ENCODE data around the gene SNRNP200.
A peak's percentile ranks its signal among the peaks of the same experiment; 100 is the strongest.
"Not testable (repeated sequence)": the region's sequence is repeated elsewhere in the genome, so short reads cannot be mapped to it uniquely, and the experiment has no call there.

Gene SNRNP200

DNA sequence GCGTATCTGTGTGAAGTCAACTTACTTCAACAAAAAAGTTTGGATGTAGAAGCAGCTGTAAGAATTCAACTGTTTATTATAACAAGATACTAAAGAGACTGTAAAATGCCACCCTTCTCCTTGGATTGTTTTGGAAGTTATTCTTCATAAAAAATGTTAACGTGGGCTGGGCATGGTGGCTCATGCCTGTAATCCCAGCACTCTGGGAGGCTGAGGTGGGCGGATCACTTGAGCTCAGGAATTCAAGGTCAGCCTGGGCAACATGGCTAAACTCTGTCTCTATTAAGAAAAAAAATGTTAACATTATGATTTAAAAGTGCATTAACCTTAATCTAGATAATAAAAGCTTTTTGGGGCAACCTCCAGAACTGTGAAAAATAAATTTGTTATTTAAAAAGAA, 31.6 kb downstream of the SNRNP200 start:
- no peak for DNase-seq

DNA sequence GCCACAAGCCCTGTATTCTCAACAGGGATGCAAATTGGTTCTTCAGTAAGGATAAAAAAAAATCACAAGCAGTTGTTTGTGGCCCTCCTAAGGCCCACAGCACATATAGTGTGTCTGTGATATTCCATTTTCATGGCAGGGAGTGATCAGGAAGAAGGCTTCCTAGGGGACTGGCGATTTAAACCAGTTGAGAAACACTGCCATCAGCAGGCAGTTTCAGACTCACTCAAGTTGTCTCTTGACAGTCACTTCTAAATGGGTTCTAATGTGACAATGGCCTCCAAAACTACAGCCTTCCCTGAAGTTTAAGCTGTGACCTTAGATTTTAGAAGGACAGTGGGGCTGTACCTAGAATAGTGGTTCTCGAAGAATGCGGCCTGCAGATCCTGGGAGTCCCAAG, 33.4 kb downstream of the SNRNP200 start:
- no peak for DNase-seq

DNA sequence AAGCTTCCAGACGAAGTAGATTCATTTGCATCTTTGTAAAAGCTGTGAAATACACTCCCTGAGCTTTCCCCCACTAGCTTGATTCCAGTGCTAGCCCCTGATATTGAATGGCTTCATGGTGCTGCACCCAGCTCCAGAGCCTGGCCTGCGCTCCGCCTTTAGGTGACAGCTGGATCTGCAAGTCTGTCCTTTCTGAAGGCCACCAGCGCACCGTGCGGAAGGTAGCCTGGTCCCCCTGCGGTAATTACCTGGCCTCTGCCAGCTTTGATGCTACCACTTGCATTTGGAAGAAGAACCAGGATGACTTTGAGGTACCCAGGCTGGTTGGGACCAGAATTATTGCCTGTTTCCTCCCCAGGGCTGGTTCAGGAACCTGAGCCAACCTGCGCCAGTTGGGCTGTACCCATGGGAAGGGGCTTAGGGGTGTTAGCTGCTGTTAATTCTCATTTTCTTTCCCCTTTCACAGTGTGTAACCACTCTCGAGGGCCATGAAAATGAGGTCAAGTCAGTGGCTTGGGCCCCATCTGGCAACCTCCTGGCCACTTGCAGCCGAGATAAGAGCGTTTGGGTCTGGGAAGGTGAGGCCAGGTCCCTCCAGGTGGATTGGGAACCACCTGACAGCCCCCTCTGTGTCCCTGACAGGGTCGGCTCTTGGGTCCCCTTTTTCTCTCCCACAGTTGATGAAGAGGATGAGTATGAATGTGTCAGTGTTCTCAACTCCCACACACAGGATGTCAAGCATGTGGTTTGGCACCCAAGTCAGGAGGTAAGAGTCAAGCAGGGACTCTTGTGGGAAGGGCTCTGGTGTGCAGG, 38.0 kb downstream of the SNRNP200 start:
- DNase-seq = peak; percentile 38 to 44

DNA sequence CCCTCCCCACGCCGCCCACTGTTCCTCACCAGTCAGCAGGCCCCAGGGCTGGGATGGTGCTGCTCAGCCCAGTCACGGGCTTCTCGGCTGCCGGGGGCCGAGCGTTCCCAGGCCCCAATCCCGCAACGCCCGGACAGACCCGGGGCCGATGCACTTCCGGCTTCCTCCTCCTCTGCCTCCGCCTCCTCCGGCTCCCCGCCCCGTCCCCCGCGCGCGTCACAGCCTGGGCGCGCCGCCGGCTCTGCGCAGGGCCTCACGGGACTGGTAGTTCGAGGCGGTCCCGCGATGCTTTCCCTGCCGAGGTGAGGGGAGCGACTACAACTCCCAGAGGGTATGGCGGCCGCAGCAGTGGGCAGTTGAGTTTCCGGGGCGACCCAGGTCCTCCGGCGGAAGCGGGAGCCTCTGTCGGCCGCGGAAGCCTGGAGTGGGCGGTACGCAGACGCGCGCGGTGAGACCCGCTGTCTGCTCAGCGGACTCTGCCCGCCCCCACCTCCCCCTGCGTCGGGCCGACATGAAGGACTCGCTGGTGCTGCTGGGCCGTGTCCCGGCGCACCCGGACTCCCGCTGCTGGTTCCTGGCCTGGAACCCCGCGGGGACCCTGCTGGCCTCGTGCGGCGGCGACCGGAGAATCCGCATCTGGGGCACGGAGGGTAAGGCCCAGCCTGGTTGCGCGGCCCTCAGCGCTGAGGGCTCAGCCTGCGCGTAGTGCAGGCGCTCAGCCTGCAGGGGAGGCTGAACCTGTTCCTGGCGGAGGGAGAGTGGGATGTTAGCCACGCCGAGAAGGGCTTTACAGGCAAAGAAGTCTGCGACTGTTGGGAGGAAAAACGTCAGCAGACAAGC, 39.3 kb downstream of the SNRNP200 start, which contains the start of the genes CIAO1 and TMEM127:
Gene CIAO1, plus strand, starts transcription at position 386 of the 840 bp plus-strand sequence. Its CDS starts 126 bp downstream, at position 512.
Gene TMEM127, minus strand, starts transcription at position 158 of the 840 bp plus-strand sequence. CDS start 616 bp downstream, outside the sequence.
- DNase-seq = peak; percentile 96 to 99

DNA sequence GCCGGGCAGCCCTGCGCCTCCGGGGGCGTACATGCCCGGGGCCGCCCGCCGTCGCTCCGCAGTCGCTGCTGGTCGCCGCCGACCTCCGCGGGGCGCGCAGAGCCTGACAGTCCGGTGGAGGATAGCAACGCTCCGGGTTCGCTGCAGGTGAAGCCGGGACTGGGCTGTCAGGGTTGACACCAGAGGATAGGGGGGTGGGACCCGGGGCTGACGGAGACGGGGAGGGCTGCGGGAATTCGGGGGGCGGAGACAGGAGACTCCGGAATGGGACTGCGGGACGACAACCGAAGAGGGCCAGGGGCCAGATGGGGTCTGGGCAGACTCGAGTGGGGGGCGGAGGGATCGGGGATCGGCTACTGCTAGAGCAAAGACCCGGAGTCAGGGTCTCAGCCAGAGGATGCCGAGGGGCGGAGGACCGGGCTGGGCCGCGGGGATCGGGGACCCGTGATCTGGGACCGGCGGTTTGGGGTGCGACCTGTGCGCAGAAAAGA, 40.0 kb downstream of the SNRNP200 start:
- peak in 1 of 2 experiments; percentile 24 for DNase-seq

DNA sequence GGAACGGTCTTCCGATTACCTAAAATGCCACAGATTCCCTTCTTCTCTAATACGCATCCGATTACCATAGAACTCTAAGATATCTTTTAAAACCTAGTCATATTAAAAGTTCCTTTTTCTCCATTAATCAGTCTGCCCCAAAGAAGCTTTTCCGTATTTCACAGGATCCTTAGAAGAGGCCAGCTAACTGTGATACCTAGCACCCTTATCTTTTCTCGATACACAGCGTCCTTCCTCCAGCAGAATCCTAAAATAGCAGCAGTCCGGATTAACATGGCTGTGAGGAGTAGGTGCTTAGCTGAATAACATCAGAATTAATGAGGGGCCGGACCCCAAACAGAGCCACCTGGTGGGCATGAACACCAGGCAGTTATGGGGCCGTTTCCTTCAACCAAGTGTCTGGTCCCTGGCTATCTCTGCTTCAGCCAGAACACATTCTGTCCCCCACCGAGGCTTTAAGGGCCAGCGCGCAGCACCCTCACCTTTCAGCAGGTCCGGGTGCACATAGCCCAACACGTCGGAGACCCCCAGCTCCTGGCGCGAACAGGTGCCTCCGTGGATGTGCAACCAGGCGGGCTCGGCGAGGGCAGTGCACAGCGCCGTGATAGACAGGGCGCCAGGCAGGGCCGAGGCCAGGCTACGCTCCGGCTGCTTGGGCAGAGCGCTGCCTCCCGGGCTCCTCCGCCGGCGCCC, 40.5 kb downstream of the SNRNP200 start:
- no peak for DNase-seq

DNA sequence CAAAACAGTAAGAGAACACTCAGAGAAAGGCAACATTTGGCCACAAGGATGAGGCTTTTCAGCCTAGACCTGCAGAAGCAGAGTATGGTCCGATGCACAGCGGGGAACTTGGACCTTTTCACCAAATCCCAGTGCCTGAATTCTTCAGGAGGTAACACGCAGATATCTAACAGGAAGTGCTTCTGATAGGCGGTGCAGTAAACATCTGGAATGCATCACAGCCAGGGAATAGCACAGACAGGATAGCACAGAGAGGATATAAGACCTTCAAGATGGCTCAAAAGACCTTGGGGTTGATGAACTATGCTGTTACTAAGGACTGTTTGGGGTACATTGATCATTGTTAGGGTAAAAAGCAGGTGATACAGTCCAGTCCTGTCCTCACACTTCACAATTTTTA, 41.3 kb downstream of the SNRNP200 start:
- no peak for DNase-seq

DNA sequence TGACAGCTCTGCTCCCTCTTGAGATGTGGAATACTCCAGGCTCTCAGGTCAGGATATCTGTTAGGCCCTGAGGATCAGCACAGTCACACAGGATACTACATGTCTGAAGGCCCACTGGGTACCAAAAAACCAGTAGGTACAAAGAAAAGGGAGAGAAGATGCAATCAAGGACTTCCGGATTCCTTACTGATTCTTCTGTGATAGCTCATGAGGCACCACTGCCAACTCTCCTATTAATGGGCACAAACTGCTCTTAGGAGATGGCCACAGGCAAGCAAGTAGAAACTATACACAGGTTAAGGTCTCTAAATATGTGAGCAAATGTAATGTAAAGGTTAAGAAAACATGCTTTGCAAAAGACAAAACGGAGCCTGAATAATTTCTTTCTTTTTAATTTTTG, 43.0 kb downstream of the SNRNP200 start:
- DNase-seq = no peak

DNA sequence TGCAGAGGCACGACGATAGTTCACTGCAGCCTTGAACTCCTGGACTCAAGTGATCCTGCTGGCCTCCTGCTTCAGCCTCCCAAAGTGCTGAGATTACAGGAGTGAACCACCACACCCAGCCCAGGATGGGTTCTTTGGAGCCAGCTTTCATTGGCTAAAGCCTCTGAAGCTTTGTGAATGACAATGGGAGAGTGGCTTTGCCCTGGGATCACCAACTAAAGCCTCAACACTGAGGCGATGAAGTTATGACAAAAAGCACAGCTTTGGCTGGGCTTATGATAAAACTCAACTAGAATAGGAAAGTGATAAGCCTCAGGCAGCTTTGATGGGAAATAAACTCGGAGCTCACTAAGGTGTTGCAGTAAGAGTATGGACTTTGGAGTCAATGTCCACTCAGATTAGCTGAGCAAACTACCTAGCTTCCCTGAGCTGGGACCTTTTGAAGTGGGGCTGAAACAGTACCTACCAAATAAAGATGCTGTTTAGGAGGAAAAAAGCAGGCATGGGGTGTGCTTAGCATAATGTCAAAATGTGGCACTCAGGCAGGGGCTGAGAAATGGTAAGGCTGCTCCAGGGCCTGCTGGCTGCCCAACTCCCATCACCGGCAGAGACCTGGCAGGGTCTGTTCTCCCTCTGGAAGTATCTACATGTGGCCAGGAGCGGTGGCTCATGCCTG, 43.9 kb downstream of the SNRNP200 start:
- DNase-seq = no peak

DNA sequence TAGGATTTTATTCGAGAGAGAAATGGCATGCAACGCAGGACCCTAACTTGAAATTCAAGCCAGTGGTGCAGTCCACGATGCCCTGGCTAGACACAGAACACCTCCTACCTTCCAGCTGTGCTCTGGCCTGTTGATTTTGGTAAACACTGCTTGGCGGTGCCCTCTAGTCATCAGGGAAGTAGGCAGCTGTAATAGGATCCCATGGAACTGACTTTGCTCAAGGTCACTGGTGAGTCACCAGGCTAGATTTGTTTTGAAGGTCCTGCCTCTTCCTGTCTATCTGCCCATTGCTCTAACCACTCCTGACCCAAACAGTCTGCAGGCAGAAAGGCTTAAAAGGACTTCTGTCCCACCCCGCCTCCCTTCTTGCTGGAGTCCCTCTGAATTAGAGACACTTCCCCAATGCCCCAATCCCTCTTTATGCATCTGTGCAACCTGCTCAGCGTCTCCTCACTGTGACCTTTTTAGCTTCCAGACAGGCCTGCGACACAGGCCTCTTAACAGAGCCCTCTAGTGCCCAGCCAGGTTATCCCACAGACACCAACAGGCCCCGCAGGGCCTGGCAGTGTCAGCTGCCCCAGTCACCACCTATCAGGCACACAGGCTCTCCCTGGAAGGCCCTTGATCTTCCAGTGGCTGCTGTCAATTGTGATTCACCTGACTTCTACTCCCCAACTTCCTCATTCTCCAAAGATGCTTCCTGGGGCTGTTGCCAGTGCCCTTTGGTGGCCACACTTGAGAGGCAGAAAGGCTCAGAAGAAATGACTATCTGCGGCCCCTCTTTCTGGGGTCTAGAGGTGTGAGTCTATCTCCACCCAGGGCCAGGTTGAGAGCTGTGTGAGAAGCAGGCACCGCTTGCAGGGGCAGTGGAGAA, 44.7 kb downstream of the SNRNP200 start:
- DNase-seq = peak in 1 of 2 experiments; percentile 11

DNA sequence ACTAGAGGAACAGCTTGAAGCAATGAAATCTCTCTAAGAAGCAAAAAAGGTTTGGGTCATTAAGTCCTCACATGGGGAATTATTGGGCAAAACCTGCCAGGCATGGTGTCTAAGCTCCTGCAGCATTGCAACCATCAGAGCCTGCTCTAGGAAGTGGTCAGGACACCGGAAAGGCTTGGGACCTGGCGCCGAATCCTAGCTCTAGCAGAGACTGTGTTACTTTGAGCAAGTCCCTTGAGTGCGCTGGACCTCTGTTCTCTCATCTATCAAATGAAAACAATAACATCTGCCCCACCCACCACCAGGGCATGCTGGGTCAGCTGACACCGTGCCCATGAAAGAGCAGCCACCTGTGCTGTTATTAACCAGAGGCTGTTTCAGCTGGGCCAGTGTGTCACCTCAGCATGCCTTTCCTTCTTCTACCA, 45.8 kb downstream of the SNRNP200 start:
- no peak for DNase-seq

DNA sequence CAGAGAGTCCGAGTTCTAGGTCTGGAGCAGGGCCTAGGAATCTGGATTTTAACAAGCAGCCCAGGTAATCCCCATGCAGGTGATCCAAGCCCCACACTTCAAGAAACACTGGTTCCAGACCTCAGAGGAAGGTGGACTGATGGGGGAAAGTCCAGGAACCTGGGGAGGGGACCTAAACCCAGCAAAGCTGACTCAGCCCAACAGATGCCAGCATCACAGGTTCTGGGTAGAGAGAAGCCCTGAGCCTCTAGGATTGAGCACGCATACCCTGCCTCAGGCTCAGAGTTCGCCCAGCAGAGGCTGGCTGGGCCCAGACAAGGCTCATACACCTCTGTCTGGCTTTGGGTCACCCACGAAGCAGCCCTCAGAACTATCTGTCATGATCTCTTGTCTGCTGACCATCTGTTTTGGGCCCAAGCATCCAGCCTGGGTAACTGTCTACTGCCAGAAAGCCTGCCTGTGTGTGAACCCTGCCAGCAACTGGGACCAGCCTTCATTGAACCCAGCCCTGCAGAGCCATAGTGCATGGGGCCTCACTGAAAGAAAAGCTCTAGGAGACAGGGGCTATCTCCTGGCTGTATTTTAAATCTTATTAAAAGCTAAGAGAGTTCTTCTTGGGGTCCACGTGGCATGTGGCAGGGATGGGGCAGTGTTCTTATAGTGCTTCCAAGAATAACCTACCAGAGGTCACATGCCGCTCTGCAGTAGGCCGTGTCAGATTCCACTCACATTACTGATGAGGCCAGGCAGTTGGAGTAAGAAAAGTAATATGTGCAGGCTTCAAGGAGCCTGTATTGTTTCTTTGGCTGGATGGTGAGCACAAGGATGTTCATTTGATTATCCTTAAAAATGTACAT, 47.0 kb downstream of the SNRNP200 start:
- no peak for DNase-seq

DNA sequence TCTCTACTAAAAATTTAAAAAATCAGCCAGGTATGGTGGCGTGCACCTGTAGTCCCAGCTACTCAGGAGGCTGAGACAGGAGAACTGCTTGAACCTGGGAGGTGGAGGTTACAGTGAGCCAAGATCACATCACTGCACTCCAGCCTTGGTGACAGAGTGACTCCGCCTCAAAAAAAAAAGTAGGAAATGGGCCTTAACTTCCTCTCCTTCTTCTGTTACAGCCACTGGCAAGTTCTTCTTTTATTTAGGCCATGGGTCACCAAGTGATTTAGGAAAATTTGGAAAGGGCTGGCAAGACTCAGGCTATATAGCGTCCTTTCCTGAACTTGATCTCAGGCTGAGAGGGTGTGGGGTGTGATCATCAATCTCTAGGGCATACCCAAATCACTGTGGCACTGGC, 47.6 kb downstream of the SNRNP200 start:
- not testable (repeated sequence) for DNase-seq

DNA sequence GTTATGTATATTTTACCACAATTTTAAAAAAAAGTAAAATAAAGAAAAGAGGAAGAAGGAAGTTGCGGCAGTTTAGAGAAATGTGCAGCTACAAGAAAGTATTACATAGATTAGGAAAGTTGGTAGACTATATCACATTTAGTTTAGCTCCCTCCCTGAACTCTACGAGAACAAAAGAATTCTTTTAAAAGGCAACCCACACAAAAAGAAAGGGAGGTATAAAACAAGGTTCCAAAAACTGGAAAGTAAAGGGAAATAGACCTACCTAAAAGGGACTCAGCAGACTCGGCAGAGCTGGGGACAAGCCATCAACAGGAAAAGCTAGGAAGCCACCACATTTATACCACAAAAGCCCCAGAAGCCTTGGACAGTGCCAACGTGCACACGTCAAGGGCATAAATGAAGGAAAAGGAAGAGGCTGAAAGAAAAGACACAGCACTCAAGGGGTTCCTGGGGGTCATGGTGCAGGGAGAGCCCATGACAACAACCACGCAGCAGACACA, 48.7 kb downstream of the SNRNP200 start:
- DNase-seq = no peak

DNA sequence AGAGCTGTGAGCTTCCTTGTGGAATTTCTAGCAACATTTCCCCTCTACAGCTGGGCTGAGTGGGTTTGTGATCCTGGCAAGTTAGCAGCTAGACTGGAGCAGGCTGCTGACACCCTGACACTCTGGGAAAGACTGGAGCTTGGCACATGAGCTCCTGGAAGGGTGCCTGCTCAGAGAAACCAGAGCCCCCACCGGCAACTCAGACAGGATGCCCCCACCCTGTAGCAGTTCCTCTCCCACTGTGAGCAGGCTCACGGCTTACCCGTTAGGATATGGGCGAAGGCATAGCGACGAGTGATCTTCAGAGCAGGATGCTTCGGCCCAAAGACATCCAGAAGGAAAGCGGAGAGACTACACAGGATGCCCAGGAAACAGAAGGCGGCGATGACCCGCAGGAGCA, 50.8 kb downstream of the SNRNP200 start:
- DNase-seq = no peak

DNA sequence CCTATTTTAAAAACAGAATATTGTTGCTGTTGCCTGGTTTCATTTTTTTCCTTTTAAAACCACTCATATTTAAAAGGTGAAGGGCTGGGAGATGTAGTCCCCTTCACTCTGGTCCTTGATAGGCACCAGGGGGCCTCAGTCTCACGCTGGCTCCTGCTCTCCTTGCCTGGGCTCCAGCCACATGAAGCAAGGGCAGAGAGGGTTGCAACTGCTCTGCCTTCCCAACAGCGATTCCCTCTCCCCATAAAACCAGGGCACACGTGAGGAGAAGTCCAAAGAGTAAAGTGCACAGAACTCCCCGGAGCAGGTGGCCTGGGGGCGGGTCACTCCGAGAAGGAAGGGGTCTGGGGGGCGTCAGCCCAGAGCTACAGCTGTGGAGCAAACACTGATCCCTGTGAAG, 52.3 kb downstream of the SNRNP200 start:
- no peak for DNase-seq

DNA sequence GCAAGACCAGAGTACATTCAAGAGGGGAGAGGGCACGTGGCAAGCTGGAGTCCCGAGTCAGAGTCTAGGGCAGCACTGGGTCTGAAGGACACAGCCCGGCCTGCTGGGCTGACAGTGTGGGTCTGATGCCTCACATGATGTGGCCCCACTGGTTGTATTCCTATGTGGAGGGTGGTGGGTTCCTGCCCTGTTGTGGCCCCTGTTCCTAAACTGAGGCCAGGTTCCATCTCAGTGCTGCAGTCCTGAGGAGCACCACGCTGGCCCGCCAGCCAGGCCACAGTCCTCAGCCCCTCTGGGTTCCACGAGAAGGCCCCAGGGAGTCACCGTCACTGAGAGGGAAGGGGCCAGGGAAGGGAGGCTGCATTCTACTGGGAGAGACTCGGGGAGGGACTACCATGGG, 52.8 kb downstream of the SNRNP200 start:
- no peak for DNase-seq

DNA sequence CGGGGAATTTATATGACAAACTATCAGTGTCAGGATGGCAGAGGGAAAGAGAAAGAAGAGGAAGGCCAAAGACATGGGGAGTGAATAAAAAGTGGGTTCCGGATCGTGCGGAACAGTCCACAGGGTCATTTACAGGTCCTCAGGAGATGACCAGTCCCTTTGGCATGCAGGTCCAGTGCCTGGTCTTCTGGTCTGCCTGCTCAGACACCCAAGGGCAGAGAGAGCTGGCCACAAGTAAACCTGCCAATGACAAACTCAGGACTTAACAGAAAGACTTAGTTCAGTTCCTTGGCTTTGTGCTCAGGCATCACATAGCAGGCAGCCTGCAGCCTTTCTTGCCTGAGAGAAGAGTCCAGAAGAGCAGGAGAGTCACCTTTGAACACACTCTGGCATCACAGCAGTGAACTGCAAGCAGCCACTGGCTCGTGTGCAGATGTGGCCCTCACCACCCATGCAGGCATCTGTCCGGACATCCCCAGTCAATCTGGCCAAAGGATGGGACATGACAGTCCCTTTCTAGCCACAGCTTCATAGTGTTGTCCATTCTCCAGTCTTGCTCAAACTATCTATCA, 53.5 kb downstream of the SNRNP200 start:
- no peak for DNase-seq

DNA sequence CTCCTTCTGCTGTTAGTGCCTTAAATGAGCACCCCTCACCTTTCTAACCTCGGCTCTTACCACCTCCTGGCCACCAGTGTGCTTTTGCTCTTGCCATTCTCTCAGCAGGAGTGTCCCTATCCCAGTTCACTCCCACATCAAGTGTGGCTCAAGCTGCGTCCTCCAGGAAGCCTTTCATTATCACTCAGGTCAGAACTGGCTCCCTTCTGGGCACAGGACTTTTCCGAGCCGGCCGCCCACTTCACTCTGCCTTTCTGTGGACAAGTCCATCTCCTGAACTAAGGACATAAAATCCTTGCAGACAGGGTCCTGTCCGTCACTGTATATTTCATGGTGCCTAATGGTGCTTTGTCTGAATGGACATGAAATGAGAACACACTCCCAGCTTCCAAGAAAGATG, 55.2 kb downstream of the SNRNP200 start:
- DNase-seq = no peak

DNA sequence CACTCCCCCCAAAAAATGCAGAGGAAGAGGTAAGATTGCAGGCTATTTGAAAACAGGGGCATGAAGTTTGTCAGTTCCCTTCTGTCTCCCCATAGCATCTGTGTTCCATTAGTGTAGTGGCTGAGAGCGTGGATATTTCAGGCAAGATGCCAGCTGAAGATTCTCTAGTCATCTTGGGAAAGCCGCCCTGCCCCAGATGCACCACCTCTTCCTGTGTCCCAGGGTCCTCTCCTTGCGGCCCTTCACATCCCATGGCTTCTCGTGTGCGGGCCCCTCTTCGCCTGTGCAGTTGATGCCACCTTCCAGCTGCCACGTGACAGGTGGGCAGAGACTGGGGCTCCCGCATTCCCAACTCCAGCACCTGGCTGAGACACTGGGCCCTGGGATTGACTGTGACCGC, 55.7 kb downstream of the SNRNP200 start:
- DNase-seq = no peak

Measured in stimulated activated CD4-positive, alpha-beta T cell treated with anti-CD3 and anti-CD28 coated beads, Interleukin-4, amount 100 ng/mL, for 4 hours (primary cell).